Measurements from ENCODE around the gene BNIPL.

The BNIPL gene, protein sequence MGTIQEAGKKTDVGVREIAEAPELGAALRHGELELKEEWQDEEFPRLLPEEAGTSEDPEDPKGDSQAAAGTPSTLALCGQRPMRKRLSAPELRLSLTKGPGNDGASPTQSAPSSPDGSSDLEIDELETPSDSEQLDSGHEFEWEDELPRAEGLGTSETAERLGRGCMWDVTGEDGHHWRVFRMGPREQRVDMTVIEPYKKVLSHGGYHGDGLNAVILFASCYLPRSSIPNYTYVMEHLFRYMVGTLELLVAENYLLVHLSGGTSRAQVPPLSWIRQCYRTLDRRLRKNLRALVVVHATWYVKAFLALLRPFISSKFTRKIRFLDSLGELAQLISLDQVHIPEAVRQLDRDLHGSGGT

GRCh38 chr1:151036356-151036755 is at the start of gene BNIPL:
Gene BNIPL (plus strand): TSS chr1:151036586. CDS start chr1:151036726, 140 bp downstream.
- DNase-seq (ENCODE audit: low read depth): no peak
- no peak for TF ChIP-seq CTCF (IDR thresholded peaks at IDR 0.05; ENCODE audit: low read depth, low read length, missing control alignments)
- H3K4me3 ChIP-seq (ENCODE audit: low read depth, low read length): no peak within 1 kb of the TSS

DNA sequence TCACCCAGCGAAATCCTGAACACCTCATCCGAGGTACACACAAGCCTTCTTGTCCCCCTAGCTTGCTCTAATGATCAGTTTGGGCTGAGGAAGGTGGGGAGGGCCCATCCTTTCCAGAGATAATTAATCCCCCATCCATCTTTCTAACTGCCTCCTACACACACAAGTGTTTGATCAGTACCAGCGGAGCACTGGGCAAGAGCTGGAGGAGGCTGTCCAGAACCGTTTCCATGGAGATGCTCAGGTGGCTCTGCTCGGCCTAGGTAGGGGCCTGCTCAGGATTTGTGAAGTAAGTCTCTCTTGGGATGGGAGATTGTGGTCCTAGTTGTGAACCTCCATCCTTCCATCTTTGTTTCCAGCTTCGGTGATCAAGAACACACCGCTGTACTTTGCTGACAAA is 48.5 kb upstream of the BNIPL start:
- no peak for TF ChIP-seq CTCF (IDR thresholded peaks at IDR 0.05; ENCODE audit: low read depth, low read length, missing control alignments)
- DNase-seq (ENCODE audit: low read depth): no peak
- no peak overlapping the region for H3K4me3 ChIP-seq (ENCODE audit: low read depth, low read length)

GRCh38 chr1:150992626-150993025 is 43.8 kb upstream of the BNIPL start:
- H3K4me3 ChIP-seq (ENCODE audit: low read depth, low read length): no peak overlapping the region
- no peak for TF ChIP-seq CTCF (IDR thresholded peaks at IDR 0.05; ENCODE audit: low read depth, low read length, missing control alignments)
- DNase-seq (ENCODE audit: low read depth): no peak

DNA sequence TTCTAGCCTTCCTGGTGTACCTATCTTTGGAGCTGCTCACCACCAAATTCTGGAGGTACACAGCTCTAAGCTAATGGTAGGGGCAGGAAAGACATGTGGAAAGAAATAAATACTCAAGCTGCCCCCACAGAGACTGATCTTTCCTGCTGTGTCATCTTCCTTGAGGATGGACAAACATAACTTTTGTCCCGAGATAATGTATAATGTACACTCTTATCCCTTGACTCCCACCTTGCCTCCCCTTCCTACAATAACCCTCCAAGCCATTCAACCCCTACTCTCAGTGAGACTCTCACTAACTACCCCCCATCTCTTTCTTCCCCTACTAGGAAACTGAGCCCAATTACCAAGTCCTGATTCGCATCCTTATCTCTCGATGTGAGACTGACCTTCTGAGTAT is 42.1 kb upstream of the BNIPL start:
- no peak for DNase-seq (ENCODE audit: low read depth)
- TF ChIP-seq CTCF (IDR thresholded peaks at IDR 0.05; ENCODE audit: low read depth, low read length, missing control alignments): no peak
- no peak overlapping the region for H3K4me3 ChIP-seq (ENCODE audit: low read depth, low read length)

DNA sequence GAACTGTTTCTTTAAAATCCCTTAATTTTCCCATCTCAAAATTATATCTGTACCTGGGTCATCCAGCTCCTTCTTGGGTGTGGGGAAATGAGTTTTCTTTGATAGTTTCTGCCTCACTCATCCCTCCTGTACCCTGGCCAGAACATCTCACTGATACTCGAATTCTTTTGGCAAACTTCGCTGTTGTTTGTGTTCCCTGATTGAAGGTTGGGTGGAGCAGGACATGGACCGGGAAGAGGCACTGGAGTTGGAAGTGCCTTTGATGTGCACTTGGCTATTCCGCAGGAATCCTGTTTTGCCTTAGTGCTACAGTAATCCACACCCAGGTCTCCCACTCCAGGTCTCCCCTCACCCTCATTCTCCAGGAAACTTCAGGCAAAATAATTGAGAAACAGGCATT is 40.9 kb upstream of the BNIPL start:
- TF ChIP-seq CTCF (IDR thresholded peaks at IDR 0.05; ENCODE audit: low read depth, low read length, missing control alignments): no peak
- no peak for DNase-seq (ENCODE audit: low read depth)
- no peak overlapping the region; the same call in 1 of the 2 replicates for H3K4me3 ChIP-seq (ENCODE audit: low read depth, low read length)

DNA sequence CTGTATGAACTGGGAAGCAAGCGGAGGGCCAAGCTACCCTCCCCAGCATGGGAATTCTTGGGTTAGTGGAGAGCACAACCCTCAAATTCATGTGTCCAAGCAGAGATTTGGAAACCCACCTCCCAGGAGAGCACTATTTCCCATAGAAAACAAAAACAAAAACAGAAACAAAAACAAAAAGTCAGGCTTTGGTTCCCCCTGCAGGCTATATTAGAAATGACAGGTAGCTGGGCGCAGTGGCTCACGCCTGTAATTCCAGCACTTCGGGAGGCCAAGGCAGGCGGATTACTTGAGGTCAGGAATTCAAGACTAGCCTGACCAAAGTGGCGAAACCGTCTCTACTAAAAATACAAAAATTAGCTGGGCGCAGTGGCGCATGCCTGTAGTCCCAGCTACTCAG is 40.5 kb upstream of the BNIPL start:
- peak; percentile 71 for TF ChIP-seq CTCF (IDR thresholded peaks at IDR 0.05; ENCODE audit: low read depth, low read length, missing control alignments)

More for the DNA sequence above, 40.5 kb upstream of the BNIPL start:
- H3K4me3 ChIP-seq (ENCODE audit: low read depth, low read length): no peak overlapping the region; the same call in none of the 2 replicates
- no peak for DNase-seq (ENCODE audit: low read depth)
